Skeletal muscle satellite cell (primary cell): ENCODE results near the gene TFF3.

Experiments
- H3K27me3 ChIP-seq: 2 replicates; pipeline ENCODE4 v1.7.0; 2013; ENCODE audit warnings: low read length; ENCODE audit not compliant: control insufficient read depth, insufficient read depth
- H3K36me3 ChIP-seq: 2 replicates; pipeline ENCODE4 v1.7.0; 2013; ENCODE audit warnings: mild to moderate bottlenecking, control low read depth, low read length; ENCODE audit not compliant: insufficient read depth
- H3K4me1 ChIP-seq: 2 replicates; pipeline ENCODE4 v1.7.0; 2013; ENCODE audit warnings: low read length; ENCODE audit not compliant: control insufficient read depth, insufficient read depth
- H3K4me2 ChIP-seq: 2 replicates; pipeline ENCODE4 v1.7.0; 2013; ENCODE audit warnings: mild to moderate bottlenecking, low read length
- H3K4me3 ChIP-seq: 2 replicates; pipeline ENCODE4 v1.7.0; 2013; ENCODE audit warnings: low read length
- H3K9ac ChIP-seq: 2 replicates; pipeline ENCODE4 v1.7.0; 2013; ENCODE audit warnings: mild to moderate bottlenecking, low read depth, low read length, moderate library complexity
- H3K9me3 ChIP-seq: replicated peaks from 2 replicates; pipeline ENCODE4 v1.7.0; 2013; ENCODE audit warnings: mild to moderate bottlenecking, control low read depth, low read length

TFF3 gene

GRCh38 chr21:42279888-42280287 lies 35.3 kb downstream of the TFF3 start:
- no peaks in the 10 kb centered on the region for H3K27me3 ChIP-seq
- no peaks in the 10 kb centered on the region for H3K36me3 ChIP-seq
- no peaks in the 10 kb centered on the region for H3K9me3 ChIP-seq

GRCh38 chr21:42279341-42279871 lies 35.8 kb downstream of the TFF3 start:
- no peak overlapping the region for H3K4me3 ChIP-seq
- H3K9ac ChIP-seq, result no peak overlapping the region
- H3K4me1 ChIP-seq, result no peaks in the 10 kb centered on the region
- no peaks in the 10 kb centered on the region for H3K36me3 ChIP-seq
- no peaks in the 10 kb centered on the region for H3K9me3 ChIP-seq
- no peaks in the 10 kb centered on the region for H3K27me3 ChIP-seq
- H3K4me2 ChIP-seq, result no peak overlapping the region

More at GRCh38 chr21:42279888-42280287, 35.3 kb downstream of the TFF3 start:
- no peak overlapping the region for H3K9ac ChIP-seq
- no peak overlapping the region for H3K4me3 ChIP-seq
- no peaks in the 10 kb centered on the region for H3K4me1 ChIP-seq
- H3K4me2 ChIP-seq, result no peak overlapping the region

DNA sequence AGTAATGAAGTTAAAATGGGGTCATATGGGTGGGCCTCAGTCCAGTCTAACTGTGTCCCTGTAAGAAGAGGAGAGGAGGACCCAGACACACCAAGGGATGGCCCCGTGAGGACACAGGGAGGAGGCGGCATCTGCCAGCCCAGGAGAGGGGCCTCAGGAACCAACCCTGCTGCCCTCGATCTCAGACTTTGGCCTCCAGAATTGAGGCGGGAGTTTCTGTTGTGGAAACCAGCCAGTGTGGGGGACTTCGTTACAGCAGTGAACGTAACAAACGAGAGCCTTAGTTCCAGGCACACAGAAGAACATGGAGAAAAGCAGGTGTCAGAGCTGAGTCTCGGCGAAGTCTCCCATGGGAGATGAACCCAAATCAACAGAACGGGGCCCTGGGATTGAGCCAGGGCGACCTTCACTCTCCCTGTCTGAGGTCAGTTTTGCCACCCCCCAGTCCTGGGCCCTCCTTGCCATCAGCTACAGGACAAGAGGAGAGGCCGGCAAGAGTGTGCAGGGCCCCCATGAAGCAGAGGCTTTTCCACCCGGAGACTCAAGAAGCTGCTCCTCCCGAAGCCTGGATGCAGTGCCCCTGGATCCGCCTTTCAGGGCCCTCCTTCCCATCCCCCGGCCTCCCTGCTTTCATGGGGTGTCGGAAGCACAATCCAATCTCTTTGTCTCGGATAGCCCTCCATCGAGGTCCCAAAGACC lies 36.6 kb downstream of the TFF3 start:
- Histone ChIP-seq H3K27me3 (no peaks in the 10 kb centered on the region), H3K9me3 (no peaks in the 10 kb centered on the region), H3K4me1 (no peaks in the 10 kb centered on the region), H3K4me3 (no peak overlapping the region), H3K9ac (no peak overlapping the region), H3K4me2 (no peak overlapping the region), H3K36me3 (no peaks in the 10 kb centered on the region)

GRCh38 chr21:42277593-42277992 lies 37.6 kb downstream of the TFF3 start:
- H3K27me3 ChIP-seq, result no peaks in the 10 kb centered on the region
- no peak overlapping the region for H3K4me2 ChIP-seq
- no peak overlapping the region for H3K4me3 ChIP-seq
- H3K9me3 ChIP-seq, result no peaks in the 10 kb centered on the region
- no peak overlapping the region for H3K9ac ChIP-seq
- no peaks in the 10 kb centered on the region for H3K4me1 ChIP-seq
- no peaks in the 10 kb centered on the region for H3K36me3 ChIP-seq

DNA sequence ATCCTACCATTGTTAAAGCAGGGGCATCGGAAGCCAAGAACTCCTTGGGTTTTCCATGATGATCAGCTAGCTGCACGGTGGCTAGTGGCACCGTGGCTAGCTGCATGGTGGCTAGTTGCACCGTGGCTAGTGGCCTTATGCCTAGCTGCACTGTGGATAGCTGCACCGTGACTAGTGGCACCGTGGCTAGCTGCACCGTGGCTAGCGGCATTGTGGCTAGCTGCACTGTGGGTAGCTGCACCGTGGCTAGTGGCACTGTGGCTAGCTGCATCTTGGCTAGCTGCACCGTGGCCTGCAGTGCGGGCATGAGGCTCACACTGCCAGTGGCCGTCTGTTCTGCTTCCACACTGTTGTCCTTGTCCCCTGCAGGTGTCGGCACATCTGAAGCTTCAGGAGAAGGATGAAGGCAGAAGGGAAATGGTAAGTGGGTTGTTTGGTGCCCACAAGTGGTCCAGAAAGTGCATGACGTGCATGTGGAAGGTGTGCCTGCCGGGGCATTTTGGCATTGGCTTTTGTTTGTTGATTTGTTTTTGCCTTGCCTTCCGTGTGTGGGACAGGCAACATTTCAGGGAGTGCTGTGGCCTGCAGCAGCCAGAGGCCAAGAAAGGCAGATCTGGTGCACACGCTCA lies 38.6 kb downstream of the TFF3 start:
- Histone ChIP-seq H3K36me3 (no peaks in the 10 kb centered on the region), H3K4me2 (no peak overlapping the region), H3K9ac (no peak overlapping the region), H3K4me1 (no peaks in the 10 kb centered on the region), H3K9me3 (no peaks in the 10 kb centered on the region), H3K4me3 (no peak overlapping the region), H3K27me3 (no peaks in the 10 kb centered on the region)

DNA sequence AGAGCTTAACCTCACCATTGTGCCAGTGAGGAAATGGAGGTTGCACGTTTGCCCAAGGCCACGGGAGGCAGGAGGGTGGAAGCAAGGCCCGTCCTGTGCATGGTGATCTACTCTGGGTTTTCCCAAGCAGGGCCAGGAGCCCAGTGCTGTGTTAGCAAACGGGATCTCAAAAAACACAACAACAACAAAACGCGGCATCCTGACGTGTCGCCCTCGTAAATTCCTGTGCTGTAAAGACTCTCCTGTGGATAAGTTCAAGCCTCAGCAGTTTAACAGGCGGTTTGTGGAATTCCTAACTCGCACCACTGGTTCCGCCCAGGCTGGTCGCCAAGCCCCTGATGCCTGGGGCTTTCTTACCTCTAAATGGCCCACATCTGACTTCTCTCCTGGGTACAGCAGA lies 39.1 kb downstream of the TFF3 start:
- Histone ChIP-seq H3K36me3 (no peaks in the 10 kb centered on the region), H3K4me1 (no peaks in the 10 kb centered on the region), H3K4me2 (no peak overlapping the region), H3K9ac (no peak overlapping the region), H3K9me3 (no peaks in the 10 kb centered on the region), H3K27me3 (no peaks in the 10 kb centered on the region), H3K4me3 (no peak overlapping the region)

DNA sequence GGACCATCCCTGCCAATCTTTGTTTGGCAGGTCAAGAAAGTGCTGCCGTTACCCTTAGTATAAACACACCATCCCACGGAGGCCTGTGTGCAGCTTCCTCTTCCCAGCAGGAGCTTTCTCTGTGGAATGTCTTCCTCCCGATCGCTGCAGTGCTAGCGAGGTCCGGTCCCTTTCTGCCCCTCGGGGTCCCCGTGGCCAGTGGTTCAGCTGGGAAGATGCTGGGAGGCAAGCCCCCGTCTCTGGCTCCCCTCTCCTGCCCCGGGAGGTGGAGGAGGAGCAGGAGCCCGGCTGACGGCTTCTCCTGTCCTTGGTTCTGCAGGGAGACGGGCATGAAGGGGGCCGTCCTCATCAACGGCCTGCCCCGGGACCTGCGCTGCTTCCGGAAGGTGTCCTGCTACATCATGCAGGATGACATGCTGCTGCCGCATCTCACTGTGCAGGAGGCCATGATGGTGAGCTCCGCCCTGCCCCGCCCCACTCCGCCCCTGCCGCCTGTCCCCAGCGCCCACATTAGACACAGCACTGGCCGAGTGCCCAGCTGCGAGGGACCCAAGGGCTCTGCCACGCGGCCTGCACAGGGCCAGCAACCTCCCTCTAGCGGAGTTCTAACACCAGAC lies 42.1 kb downstream of the TFF3 start:
- Histone ChIP-seq H3K27me3 (no peaks in the 10 kb centered on the region), H3K4me3 (no peak overlapping the region), H3K4me1 (no peaks in the 10 kb centered on the region), H3K36me3 (no peaks in the 10 kb centered on the region), H3K9ac (no peak overlapping the region), H3K9me3 (no peaks in the 10 kb centered on the region), H3K4me2 (no peak overlapping the region)

DNA sequence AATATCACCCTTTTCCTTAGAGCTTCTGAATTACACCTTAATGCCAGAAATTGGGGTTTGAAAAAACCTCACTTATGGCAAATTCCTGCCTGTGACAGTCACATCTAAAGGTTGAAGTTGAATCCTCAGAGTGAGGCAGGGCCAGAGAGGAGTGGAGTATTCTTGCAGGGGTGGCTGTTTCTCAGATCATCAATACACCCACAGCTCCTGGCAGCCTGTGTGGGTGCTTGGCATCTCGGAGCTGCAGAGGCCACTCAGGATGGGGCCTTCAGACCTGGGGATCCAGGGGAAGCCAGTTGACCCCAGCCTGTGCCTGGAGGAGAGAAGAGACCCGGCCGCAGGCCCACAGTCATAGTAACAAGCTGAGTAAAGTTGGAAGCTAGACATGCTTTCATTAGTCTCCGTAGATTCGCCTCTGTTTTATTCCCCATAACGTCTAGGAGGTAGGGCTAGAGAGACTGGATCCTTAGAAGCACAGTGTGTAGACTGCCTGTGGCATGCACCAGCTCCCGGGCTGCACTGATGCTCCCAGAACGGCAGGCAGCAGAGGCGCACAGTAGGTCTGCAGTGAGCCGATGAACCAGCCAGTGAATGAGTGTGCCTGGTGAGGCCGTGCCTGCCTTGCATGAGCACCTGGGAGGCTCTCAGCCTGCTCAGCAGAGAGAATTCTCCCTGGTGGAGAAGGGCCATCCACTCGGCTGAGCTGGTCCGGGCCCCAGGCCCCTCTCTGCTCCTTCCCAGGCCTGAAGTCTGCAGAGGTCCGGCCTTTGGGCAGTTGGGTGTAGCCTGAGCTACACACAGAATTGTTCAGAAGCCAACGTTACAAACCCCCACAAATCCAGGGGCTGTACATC lies 42.9 kb downstream of the TFF3 start:
- Histone ChIP-seq H3K27me3 (no peaks in the 10 kb centered on the region), H3K9me3 (no peaks in the 10 kb centered on the region), H3K9ac (no peak overlapping the region), H3K4me2 (no peak overlapping the region), H3K4me1 (no peaks in the 10 kb centered on the region), H3K36me3 (no peaks in the 10 kb centered on the region), H3K4me3 (no peak overlapping the region)

DNA sequence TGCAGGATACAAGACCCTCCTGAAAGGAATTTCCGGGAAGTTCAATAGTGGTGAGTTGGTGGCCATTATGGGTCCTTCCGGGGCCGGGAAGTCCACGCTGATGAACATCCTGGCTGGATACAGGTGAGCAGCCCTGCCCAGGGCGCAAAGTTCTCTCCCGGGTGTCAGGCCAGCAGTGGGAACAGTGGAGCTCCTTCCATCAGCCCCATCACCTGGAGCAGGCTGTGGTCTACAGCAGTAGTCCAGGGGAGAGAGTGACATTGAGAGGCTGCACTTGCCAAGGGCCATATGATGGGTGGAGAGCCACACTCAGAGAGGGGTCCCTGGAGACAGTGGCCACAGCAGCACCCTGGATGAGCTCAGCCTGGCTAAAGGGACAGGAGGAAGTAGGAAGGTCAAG lies 44.1 kb downstream of the TFF3 start:
- no peaks in the 10 kb centered on the region for H3K9me3 ChIP-seq
- no peak overlapping the region for H3K4me2 ChIP-seq
- H3K4me1 ChIP-seq, result no peaks in the 10 kb centered on the region
- no peaks in the 10 kb centered on the region for H3K27me3 ChIP-seq
- H3K9ac ChIP-seq, result no peak overlapping the region
- H3K36me3 ChIP-seq, result no peaks in the 10 kb centered on the region
- H3K4me3 ChIP-seq, result no peak overlapping the region

- Histone ChIP-seq H3K4me3 (no peak overlapping the region), H3K36me3 (no peaks in the 10 kb centered on the region), H3K4me1 (no peaks in the 10 kb centered on the region), H3K27me3 (no peaks in the 10 kb centered on the region), H3K4me2 (no peak overlapping the region), H3K9ac (no peak overlapping the region), H3K9me3 (no peaks in the 10 kb centered on the region)
Measured at GRCh38 chr21:42269386-42269785, 45.8 kb downstream of the TFF3 start.

- Histone ChIP-seq H3K4me1 (no peaks in the 10 kb centered on the region), H3K4me2 (no peak overlapping the region), H3K4me3 (no peak overlapping the region)
Measured at GRCh38 chr21:42266971-42267556, 48.1 kb downstream of the TFF3 start.

More at GRCh38 chr21:42266971-42267556, 48.1 kb downstream of the TFF3 start:
- Histone ChIP-seq H3K9me3 (no peaks in the 10 kb centered on the region), H3K36me3 (no peaks in the 10 kb centered on the region), H3K9ac (no peak overlapping the region), H3K27me3 (no peaks in the 10 kb centered on the region)
